ENCODE measurements around the gene TUBB2B.
"Not testable (repeated sequence)": the region's sequence is repeated elsewhere in the genome, so short reads cannot be mapped to it uniquely, and the experiment has no call there.

Gene TUBB2B

DNA sequence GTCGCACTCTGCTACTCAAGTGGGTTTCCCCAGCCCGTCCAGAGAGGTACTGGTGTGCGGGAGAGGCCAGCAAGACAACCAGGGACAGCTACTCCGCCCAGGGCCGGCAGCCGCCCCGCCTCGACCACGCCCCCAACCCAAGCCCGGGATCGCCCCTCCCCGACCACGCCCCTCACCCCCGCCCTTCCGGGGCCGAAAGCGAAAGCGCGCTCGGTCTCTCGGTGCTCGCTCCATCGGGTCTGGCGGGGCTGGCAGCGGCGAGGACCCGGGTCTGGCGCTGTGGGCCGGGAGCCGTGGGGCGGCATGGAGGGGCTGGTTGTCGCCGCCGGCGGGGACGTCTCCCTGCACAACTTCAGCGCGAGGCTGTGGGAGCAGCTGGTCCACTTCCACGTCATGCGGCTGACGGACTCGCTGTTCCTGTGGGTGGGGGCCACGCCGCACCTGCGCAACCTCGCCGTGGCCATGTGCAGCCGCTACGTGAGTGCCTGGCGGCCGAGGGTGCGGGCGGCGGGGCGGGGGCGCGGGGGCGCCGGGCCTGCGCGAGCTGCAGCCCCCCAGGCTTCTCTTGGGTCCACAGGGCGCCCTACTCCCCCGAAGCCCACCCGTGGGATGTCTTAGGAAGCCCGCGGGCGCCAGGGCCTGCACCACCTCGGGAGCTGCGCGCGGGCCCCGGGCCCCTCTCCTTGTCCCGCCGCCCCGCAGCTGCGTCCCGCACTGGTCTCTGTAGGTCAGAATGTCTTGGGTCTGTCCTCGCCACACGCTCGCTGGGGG is 31.5 kb upstream of the TUBB2B start, which contains the start of gene PSMG4:
TSS of gene PSMG4 (plus strand) at position 228 of the 771 bp plus-strand sequence. CDS start at position 304, 76 bp downstream.
- peak; percentile 91 for DNase-seq (ENCODE audit: low read depth, low spot score)

DNA sequence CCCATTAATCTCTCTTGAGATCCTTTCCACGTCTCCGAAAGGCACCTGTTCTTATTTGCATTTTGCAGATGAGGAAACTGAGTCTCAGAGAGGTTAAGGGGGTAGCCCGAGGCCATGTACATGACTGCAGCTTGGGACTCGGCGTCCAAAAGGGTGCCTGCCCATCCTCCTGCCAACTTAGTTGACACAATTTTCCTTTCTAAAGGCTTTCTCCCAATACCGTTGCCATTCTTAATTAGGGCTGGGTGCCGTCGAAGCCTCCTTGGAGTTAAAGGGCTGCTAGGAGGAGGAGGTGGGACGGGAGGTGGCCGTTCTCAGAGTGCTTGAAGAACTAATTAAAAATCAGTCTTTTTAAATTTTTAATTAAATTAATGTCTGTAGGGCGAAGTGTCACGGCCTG is 30.7 kb upstream of the TUBB2B start:
- DNase-seq (ENCODE audit: low read depth, low spot score), result no peak

DNA sequence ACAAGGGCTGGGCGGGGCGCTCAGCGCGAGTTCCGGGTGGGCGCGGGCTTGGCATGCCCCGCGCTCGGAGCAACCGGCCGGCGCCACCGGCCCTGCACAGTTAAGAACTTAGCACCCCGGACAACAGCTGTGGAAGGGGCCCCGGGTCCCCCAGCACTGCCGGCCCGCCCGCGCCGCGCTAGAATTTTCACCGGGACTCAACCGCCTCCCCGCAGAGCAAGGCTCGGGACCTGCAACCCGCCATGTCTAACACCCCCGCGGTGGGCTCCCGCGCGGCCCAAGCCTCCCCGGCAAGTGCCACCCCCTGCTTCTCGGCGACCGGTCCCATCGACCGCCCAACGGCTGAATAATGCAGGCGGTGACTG is 26.1 kb upstream of the TUBB2B start:
- DNase-seq (ENCODE audit: low read depth, low spot score), result no peak

DNA sequence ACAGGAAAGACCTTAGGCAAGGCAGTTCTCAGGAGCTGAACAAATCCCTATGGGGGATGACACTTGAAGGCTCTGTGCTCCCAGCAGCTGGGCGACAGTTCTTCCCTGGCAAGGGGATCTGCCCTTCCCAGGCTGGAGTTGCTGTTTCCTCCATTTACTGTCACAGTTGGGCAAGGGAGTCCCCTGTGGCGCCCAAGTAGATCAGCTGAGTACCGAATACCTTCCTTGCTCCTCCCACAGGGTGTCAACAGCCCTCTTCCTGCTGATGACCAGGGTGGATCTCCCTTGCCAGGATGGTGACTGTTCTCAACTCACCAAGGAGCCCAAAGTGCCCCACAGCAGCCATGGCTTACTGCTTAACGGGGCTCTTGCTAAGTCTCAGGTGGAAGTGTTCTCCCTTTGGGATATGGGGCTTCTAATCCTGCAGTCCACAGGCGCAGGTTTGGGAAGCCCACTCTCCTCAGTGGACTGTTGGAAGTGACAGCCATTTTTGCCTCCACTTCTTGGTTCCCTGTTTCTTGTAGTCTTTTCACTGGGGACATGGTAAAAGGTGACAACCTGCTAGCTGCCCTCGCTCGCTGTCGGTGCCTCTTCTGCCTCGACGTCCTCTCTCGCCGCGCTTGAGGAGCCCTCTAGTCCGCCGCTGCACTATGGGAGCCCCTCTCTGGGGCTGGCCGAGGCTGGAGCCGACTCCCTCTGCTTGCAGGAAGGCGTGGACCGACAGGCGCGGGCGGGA is 25.6 kb upstream of the TUBB2B start:
- DNase-seq (ENCODE audit: low read depth, low spot score), result no peak

DNA sequence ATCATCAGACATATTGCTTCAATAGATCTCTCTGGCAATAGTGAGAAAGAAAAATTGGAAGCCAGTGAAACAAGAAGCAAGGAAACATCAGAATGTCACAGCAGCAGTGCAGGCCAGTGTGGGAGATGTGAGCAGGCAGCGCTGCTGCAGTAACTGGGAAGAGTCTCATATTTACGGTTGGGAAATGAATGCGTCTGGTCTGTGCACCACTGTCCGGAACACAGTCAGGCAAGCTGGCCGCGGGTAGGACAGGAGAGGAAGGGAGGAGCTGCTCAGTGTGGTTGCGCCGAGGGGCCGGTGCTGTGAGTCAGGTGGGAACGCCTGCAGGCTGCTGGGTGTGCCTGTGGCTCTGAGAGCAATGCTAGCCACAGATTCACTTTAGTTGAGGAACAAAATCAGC is 24.9 kb upstream of the TUBB2B start:
- DNase-seq (ENCODE audit: low read depth, low spot score), result no peak

DNA sequence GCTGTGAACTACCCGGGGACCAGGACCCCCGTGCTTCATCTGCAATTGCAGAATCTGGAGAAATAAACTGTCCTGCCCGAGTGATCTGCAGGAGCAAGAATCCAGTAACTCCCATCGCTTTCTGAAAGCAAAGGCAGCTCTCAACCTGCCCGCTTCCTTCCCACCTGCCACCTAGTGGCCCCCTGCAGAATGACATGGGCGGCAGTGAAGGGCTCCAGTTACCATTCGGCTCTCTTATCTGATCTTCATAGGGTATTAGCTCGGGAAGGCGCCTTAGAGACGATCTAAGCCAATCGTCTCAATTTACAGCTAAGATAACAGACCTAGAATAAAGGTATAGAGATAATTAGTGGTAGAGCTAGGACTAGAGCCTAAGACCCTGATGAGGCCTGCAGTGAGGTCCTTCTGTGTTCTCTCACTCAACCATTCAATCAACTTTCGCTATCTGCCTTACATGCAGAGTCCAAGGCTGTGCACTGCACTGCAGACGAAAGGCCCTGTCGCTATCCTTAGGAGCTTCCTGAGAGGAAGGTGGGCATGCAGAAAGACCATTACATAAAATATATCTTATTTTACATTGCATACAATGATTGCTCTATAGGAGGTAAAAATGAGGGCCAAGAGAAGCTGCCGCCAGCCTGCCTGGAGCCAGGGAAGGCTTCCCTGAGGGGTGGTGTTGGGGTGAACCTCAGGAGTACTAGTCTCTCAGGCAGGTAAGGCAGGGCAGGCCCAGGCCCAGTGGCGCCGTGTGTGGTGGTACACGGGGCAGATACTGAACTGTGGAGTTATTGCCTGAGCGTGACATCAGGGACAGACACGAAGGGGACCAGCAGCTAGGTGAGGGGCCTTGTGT is 24.2 kb upstream of the TUBB2B start:
- peak; percentile 53 for DNase-seq (ENCODE audit: low read depth, low spot score)

DNA sequence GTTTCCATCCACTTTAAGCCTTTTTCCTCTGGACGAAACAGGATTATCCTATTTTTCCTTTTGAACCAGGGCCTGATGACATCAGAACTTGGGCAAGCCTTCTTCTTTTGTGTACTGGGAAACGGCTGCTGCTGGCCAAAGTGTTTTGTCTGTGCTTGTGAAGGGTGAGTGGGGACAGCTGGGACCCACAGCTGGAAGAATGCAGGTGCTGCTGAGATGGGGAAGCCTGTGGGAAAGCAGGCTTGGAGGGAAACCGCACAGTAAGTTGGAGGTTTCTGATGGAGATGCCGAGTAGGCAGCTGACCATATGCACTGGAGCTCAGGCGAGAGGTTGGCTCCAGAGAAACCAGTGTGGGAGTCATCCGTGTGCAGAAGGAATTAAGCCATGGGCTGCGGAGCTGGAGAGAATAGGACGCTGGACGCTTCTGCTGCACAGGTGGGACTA is 22.8 kb upstream of the TUBB2B start:
- no peak for DNase-seq (ENCODE audit: low read depth, low spot score)

DNA sequence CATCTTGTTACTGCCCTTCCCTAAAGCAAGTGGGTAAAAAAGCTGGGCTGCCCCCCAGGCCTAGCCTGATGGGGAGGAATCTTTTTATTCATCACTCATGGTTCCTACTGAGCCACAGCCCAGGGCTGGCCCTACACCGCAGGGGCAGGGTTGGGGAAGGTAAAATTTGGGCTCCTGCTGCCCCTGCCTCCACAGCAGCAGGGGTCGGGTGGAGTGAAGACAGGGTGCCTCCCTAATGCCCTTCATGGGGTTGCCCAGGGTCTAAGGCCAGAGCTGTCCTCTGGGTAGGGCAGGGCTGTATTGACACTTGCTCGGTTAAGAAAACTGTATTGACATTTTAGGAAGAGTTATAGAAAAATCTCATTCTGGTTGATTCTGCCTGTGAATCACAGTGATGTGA is 22.4 kb upstream of the TUBB2B start:
- DNase-seq (ENCODE audit: low read depth, low spot score), result no peak

DNA sequence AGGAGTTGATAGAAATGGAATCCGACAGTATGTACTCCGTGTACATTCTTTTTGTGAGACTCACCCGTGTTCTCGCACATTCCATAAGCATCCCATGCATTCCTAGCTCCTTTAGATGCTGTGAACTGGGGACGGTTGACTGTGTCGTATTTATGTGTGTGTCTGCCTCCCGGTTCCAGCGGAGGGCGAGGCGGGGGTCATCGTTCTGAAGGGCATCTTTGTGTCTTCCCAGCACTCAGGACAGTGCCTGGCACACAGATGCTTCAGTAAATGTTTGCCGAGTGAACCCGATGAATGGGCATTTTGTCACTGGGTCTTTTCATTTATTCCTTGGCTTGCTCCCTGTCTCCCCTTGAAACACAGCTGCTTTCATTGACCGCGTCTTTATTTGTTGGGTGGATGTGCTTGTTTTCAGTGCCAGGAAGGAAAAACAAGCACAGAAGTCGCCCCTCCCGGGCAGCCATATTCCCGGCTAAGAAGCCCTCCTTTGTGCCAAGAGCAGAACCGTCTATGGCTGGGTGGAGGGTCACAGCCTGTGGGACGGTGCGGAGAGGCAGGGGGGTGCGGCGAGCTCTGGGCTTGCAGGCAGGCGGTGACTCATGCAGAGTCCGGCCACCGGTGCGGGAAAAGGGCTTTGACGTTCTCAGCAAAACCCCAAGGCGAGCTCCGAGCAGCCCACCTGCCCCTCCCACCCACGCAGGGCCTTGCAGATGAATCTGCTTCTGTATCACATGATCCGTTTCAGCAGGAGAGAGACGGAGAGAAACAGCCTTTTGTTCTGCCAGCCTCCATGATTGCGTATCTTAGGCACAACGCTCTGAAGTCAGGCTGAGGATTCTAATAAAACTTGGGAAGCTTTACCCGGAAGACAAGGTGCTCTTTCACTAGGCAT is 20.0 kb upstream of the TUBB2B start:
- no peak for DNase-seq (ENCODE audit: low read depth, low spot score)

DNA sequence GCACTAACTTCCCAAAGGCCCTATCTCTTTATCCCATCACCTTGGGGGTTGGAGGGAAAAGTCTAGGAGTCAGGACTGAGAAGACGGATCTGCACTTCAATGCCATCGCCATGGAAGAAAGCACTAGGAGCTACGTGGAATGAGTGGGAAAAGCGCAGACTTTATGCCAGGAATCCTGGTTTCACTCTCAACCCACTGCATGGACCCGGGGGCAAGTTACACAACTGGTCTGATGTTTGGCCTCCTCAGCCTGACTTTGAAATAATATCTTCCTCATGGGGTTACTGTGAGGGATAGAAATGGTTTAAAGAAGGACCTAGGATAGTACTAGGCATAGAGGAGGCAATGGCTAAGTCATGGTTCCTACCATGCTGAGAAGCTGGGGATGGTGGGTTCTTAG is 17.8 kb upstream of the TUBB2B start:
- no peak for DNase-seq (ENCODE audit: low read depth, low spot score)

DNA sequence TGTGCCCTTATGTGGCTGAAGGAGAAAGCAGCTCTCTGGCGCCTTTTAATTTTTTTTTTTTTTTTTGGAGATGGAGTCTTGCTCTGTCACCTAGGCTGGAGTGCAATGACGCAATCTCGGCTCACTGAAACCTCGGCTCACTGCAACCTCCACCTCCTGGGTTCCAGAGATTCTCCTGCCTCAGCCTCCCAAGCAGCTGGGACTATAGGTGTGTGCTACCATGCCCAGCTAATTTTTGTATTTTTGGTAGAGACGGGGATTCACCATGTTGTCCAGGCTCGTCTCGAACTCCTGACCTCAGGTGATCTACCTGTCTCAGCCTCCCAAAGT is 17.3 kb upstream of the TUBB2B start:
- not testable (repeated sequence) for DNase-seq (ENCODE audit: low read depth, low spot score)

DNA sequence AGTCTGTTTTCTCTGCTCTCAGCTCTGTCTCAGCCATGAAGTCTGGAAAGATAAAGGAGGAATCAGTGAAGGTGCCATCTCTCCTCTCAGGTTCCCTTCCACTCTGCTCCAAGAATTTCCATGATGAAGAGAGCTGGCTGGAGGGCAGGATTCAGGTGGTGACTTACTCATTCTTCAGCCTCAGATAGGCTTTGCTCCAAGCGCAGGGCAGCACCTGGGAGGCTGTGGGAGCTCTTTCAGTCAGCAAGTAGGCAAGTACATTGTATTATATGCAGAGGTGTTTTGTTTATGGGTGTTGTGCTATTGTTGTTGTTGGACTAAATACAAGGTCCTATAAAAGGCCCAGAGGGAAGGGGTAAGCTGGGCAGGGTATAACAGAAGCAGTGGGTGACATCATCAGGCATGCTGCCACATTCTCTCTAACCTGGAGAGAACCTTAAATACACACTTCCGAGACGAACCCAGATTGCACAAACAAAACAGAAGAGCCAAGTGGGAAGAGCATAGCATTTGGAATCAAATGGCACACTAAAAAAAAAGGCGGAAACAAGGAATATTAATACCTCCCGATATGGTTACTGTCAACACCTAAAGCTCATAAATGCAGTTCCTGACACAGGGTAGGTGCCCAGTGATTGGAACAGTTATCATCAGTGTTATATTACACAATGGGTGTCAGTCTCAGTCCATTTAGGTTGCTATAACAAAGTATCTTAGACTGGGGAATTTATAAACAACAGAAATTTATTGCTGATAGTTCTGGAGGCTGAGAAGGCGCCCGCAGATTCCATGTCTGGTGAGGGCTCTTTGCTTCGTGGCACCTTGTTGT is 16.8 kb upstream of the TUBB2B start:
- no peak for DNase-seq (ENCODE audit: low read depth, low spot score)

DNA sequence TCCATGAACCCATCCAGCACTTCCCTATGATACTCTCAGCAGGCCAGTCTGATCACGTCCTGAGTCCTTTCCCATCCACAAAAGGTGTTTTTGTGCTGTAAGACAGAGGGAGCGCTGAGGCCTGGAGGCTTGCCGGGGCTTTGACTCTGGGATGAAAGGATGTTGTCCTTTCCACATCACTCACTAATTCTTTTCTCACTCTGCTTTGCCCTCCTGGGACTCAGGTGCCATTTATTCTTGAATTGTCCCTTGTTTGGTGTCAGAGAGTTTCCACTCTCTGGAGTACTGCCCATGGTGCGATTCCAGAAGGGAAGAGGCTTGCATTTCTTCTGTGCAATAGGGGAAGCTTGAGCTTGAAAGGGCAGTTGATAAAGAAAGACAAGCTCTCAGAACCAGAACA is 15.3 kb upstream of the TUBB2B start:
- no peak for DNase-seq (ENCODE audit: low read depth, low spot score)

DNA sequence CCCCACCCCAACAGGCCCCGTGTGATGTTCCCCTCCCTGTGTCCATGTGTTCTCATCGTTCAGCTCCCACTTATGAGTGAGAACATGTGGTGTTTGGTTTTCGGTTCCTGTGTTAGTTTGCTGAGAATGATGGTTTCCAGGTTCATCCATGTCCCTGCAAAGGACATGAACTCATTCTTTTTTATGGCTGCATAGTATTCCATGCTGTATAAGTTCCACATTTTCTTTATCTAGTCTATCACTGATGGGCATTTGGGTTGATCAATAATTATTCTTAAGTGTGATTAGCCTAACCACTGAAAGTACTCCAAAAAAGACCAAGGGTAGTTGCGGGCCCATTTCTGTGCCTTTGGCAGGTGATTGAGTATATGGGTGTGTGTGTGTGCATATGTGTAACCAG is 14.3 kb upstream of the TUBB2B start:
- not testable (repeated sequence) for DNase-seq (ENCODE audit: low read depth, low spot score)

DNA sequence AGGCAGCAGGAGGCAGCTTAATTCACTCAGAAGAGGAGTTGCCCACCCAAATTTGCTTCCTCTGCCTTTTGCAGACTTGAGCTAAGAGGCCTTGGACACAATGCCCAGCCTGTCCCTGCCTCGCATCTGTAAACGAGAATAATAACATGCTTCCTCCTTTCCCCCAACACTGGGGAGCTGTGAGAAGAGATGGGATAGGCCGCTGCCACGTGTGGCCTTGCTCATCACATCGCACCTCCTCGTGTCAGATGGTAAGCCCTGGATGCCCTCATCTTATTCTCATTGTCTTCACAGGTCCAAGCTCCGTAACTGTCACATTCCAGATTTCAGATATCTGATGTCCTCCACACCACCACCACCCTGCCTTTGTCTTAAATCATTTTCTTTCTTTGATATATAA is 13.1 kb upstream of the TUBB2B start:
- DNase-seq (ENCODE audit: low read depth, low spot score), result no peak

DNA sequence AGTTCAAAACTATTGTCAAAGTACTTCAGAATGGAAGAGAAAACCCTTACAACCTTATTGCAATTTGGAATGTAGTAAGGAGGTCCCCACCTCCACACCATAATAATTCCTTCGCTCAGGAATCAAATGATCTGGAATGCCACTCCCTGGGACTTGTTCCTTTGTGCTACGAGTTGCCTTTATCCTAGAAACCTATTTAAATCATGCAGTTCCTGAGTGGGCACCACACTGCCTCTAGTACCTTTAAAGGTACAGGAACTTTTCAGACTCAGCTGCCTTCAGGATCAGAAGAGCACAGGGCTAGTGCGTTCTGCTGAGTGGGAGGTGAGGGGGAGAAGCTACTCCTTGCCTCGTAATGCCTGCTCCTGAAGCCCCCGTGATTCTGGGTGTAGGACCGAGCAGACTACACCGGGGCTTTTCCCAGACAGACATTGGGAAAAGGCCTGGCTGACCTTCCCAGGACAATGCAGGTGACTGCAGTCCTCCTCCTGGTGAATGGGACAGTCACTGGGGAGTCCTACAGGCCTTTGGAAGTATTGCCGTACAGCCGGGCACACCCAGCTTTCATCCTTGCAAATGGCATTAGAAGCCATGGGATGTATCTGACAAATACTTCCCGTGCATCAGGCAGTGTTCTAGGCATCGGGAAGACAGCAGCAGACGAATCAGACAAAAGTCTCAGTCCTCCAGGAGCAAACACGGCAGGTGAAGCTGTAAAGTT is 11.8 kb upstream of the TUBB2B start:
- no peak for DNase-seq (ENCODE audit: low read depth, low spot score)

DNA sequence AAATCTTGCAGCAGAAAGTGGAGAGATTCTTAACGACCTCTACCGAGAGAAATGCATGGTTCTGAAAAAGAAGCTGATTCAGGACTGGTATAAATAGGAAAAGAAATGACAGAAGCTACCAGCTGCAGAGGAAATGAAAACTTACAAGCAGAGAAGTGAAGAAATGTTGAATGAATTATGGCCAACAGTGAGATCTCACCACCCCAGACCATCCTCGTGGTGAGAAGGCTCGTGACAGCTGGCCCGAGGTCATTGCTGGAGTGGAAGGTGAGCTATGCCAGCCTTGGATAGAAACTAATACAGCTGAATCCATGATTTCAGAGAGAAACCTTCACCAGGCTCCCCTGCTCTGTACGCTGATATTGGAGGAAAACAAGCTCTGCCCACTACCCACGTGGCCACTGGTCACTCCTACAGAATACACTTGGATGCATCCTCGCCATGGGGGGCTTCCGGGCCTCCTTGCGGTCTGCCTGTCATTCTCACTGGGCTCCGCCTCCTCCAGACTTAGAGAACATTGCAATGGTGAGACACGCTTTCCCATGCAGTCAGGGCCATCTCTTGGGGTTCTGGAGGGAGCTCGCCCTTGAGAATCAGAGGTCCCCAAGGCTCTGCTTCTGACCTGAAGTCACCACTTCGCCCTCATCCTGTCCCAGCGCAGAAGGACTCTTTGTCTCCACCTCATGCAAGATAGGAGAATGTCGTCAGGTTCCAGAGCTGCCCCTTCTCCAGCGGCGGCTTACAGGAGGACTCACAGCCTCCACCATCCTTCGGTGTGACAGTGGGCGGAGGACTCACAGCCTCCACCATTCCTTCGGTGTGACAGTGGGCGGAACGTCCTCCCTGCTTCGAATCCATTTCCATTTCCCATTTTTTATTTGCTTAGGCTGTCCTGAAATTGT is 10.6 kb upstream of the TUBB2B start:
- DNase-seq (ENCODE audit: low read depth, low spot score), result no peak

DNA sequence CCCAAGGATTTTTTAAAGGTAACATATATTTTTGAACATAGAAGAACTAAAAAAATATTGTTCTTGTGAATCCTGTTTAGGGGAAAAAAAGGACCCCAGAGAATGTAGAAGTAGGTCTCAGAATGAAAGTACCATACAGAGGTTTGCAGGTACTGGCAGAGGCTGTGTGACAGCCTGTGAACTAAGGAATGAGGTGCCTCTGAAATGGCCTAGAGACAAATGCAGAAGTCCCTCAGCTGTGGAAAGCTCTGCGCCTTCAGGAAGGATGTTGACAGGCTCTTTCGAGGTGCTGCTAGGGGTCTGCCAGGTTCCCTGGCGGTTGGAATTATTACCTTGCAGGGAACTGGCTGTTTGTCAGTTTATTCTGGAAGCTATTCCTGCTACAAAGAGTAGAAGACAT is 8.6 kb upstream of the TUBB2B start:
- DNase-seq (ENCODE audit: low read depth, low spot score), result no peak

DNA sequence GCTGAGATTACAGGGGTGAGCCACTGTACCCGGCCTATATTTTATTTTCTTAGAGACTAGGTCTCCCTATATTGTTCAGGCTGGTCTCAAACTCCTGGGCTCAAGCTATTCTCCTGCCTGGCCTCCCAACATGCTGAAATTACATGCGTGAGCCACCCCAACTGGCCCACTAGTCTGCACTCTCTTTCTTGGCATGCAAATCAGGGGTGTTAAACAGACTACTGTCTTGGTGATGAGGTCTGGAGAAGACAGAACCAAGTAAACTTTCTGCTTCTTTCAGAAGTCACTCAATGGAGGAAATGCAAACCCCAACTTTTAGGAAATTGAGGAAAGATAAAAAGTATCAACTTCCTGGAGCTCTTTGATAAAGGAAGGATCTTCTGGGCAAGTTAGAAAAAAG is 8.0 kb upstream of the TUBB2B start:
- DNase-seq (ENCODE audit: low read depth, low spot score), result no peak
